Glutamatergic neuron (in vitro differentiated cells): ENCODE results near the gene TLR3. TPM values are rescaled to one million over a fixed set of nuclear protein-coding genes. Genes with fewer than 3 reads are reported as not detected.

Experiments
- DNase-seq: peaks from one replicate; pipeline ENCODE4 v3.0.0; 2022
- H3K27ac Mint-ChIP-seq: one replicate; pipeline ENCODE4 v1.8.0; 2020; ENCODE audit warnings: mild to moderate bottlenecking, mixed read lengths, inconsistent platforms; ENCODE audit not compliant: unreplicated experiment
- H3K27me3 Mint-ChIP-seq: one replicate; pipeline ENCODE4 v1.8.0; 2020; ENCODE audit warnings: mild to moderate bottlenecking, moderate library complexity, mixed read lengths, inconsistent platforms; ENCODE audit not compliant: unreplicated experiment
- H3K36me3 Mint-ChIP-seq: one replicate; pipeline ENCODE4 v1.8.0; 2020; ENCODE audit warnings: mild to moderate bottlenecking, mixed read lengths, inconsistent platforms; ENCODE audit not compliant: unreplicated experiment
- H3K4me1 Mint-ChIP-seq: one replicate; pipeline ENCODE4 v1.8.0; 2020; ENCODE audit warnings: mild to moderate bottlenecking, low read depth, mixed read lengths, inconsistent platforms; ENCODE audit not compliant: unreplicated experiment
- H3K4me3 Mint-ChIP-seq: one replicate; pipeline ENCODE4 v1.8.0; 2020; ENCODE audit warnings: mild to moderate bottlenecking, mixed read lengths, inconsistent platforms; ENCODE audit not compliant: unreplicated experiment
- H3K9me3 Mint-ChIP-seq: one replicate; pipeline ENCODE4 v1.8.0; 2020; ENCODE audit warnings: mild to moderate bottlenecking, moderate library complexity, mixed read lengths, inconsistent platforms; ENCODE audit not compliant: unreplicated experiment
- total RNA-seq: library from RNA; stranded (reverse); fragmentation: NEBNext Ultra II Directional; extraction: Animal tissue kit (Norgen Biotek cat#: 25700); gene quantifications from one replicate; pipeline ENCODE4 v1.2.1, GENCODE V29; 2021; ENCODE audit not compliant: unreplicated experiment
- TF ChIP-seq, protein P1 (sequence below): fragments of 200-600 bp; sonication (generic); IDR thresholded peaks from one replicate; pipeline ENCODE4 v1.5.0; 2021; ENCODE audit not compliant: partially characterized antibody, unreplicated experiment

TLR3 gene
- total RNA-seq, 1 donor from 2014 or later = not detected

DNA sequence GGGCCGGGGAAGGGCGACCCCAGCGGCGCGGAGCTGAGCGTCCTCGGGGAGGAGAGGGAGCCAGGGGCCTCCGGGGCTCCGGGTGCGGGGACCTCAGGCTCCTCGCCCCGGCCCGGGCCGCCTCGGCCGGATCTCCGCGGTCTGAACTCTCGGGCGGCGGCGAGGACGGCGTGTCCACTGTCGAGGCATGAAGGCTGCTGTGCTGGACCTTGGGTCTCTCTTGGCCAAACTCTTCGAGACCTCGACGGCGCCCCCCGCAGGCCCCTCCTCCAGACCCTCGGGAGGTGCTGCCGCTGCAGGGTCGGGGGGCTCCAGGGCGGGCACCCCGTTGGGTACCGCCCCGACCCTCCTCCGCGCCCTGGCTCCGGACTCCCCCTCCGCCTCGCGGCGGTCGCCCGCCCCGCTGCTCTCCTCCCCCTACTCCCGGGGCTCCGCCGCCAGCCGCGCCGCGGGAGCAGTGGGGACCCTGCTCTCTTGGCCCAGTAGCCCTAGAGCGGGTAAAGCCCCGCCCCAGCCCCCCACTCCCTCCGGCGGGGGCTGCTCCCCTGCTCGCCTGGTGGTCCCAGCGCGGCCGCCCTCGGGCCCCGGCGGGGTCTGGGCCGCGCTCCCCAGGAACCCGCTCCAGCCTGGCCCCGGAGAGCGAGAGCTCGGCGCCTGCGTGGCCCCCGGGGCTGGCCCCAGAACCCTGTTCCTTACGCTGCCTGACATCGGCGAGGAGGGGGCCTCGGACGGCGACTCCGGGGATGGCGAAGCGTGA lies 36.1 kb downstream of the TLR3 start:
- H3K9me3 Mint-ChIP-seq = peaks cover 7% of the 10 kb centered on the region
- no peak overlapping the region for H3K27ac Mint-ChIP-seq
- TF ChIP-seq, protein P1, sequence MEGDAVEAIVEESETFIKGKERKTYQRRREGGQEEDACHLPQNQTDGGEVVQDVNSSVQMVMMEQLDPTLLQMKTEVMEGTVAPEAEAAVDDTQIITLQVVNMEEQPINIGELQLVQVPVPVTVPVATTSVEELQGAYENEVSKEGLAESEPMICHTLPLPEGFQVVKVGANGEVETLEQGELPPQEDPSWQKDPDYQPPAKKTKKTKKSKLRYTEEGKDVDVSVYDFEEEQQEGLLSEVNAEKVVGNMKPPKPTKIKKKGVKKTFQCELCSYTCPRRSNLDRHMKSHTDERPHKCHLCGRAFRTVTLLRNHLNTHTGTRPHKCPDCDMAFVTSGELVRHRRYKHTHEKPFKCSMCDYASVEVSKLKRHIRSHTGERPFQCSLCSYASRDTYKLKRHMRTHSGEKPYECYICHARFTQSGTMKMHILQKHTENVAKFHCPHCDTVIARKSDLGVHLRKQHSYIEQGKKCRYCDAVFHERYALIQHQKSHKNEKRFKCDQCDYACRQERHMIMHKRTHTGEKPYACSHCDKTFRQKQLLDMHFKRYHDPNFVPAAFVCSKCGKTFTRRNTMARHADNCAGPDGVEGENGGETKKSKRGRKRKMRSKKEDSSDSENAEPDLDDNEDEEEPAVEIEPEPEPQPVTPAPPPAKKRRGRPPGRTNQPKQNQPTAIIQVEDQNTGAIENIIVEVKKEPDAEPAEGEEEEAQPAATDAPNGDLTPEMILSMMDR = no peak
- H3K36me3 Mint-ChIP-seq = peaks cover 5% of the 10 kb centered on the region
- H3K4me1 Mint-ChIP-seq = peaks cover 5% of the 10 kb centered on the region
- H3K4me3 Mint-ChIP-seq = peak overlapping the region; percentile 92
- DNase-seq = peak; percentile 58
- peaks cover 20% of the 10 kb centered on the region for H3K27me3 Mint-ChIP-seq

DNA sequence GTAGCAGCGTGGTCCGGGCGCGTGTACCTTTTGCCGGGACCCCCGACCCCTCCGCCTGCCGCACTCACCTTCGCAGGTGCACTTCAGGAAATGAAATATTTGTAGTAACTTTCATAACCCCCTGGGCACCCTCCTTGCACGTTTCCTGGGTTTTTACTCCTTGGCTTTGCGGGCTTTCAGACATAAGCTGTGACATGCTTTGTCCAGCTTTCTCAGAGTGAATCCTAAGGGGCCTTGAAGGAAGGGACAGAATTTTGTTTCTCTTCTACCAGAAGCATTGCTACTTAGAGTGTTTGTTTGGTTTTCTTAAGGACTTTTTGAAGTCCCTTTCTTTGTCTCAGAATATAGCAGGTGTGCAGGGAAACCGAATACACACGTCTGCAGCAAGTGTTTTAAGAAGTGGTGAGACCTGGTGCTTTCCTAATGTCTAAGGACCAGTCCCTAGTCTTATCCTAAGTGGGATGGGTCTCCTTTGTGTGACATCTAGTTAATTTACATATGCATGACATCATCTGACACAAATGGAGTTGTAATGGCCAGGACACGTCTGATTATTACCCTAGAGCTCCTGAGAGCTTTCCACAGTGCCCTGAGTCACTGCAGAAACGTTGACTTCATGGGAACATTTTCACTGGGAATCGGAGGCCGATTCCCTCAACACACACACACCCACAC lies 36.8 kb downstream of the TLR3 start:
- Mint-ChIP-seq H3K4me1 (peaks cover 5% of the 10 kb centered on the region), H3K27ac (peak overlapping the region; percentile 81), H3K36me3 (peaks cover 5% of the 10 kb centered on the region), H3K9me3 (peaks cover 7% of the 10 kb centered on the region), H3K27me3 (peaks cover 20% of the 10 kb centered on the region), H3K4me3 (peak overlapping the region; percentile 92)
- TF ChIP-seq, protein P1 = no peak
- DNase-seq = no peak

DNA sequence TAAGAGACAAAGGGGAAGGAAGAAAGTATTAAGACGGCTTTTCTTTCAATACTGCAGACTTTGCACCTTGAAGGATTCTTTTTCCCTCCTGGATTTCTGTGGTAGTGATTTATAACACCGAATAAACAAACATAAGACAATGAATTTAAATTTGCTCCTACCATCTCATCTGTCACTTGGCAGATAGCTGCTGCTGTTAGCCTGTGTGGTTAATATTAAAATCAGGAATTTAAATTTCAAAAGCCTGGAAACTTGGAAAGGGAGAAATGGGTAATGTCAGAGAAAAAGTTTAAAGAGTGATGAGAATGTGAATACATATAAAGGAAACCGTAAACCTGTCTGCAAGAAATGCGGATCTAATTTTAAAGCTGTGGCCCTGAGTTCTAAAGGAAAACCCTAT lies 39.0 kb downstream of the TLR3 start:
- Mint-ChIP-seq H3K4me3 (no peak overlapping the region), H3K27ac (no peak overlapping the region), H3K27me3 (peaks cover 18% of the 10 kb centered on the region), H3K9me3 (peaks cover 7% of the 10 kb centered on the region), H3K36me3 (peaks cover 5% of the 10 kb centered on the region), H3K4me1 (peaks cover 5% of the 10 kb centered on the region)
- TF ChIP-seq, protein P1 = no peak
- DNase-seq = no peak

DNA sequence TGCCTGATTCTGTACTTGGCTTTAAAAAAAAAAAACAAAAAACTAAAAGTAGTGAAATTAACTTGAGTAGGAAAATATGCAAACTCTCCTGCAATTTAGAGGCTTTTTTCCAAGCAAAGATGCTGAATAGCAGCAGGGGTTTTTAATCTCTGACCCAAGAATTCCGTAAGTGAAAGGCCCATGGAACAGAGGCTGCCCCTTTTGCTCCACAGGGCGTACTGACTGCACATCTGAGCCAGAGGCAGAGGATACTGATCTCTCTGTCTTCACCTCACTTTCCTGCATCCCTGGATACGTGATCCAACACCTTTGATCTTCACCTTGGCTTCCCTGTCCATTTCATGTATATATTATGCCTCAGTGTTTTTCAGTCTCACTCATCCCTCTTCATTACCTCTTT lies 39.4 kb downstream of the TLR3 start:
- peaks cover 1% of the 10 kb centered on the region for H3K36me3 Mint-ChIP-seq
- peaks cover 14% of the 10 kb centered on the region for H3K27me3 Mint-ChIP-seq
- H3K9me3 Mint-ChIP-seq = peaks cover 7% of the 10 kb centered on the region
- no peak for DNase-seq
- H3K27ac Mint-ChIP-seq = no peak overlapping the region
- TF ChIP-seq, protein P1 = no peak
- H3K4me3 Mint-ChIP-seq = no peak overlapping the region
- H3K4me1 Mint-ChIP-seq = peaks cover 5% of the 10 kb centered on the region

DNA sequence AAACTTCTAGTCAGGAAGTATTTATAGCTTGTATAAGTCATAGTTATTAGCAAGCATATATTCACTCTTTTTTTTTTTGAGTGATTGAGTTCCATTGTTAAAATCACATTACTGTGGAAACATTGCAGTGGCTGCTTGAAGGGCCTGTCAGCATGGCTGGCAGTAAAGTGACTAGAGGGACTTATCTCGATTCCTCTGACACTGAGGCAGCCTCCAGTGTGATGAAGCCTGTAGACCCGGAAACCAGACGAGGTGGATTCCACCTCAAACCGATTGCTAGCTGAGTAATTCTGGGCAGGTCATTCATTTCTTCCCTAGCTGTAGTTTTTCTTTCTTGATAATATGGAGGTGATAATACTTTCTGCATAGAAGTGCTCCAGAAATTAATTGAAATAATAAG lies 40.3 kb downstream of the TLR3 start:
- no peak overlapping the region for H3K4me3 Mint-ChIP-seq
- H3K4me1 Mint-ChIP-seq = peaks cover 5% of the 10 kb centered on the region
- no peaks in the 10 kb centered on the region for H3K36me3 Mint-ChIP-seq
- H3K27me3 Mint-ChIP-seq = peaks cover 8% of the 10 kb centered on the region
- DNase-seq = no peak
- H3K27ac Mint-ChIP-seq = no peak overlapping the region
- peaks cover 7% of the 10 kb centered on the region for H3K9me3 Mint-ChIP-seq
- TF ChIP-seq, protein P1 = no peak
